Measurements from ENCODE around the gene UQCRH. TPM values are rescaled to one million over a fixed set of nuclear protein-coding genes. Genes with fewer than 3 reads are reported as not detected.

The UQCRH gene
- total and polyA plus RNA-seq, 2 of the 13 experiments (the other 11 are each of a cell fraction or from before 2014, with no cell fraction given), result 548 to 556 TPM

- TF ChIP-seq, protein P1, sequence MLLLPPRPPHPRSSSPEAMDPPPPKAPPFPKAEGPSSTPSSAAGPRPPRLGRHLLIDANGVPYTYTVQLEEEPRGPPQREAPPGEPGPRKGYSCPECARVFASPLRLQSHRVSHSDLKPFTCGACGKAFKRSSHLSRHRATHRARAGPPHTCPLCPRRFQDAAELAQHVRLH (CRISPR knock-in tag; IDR thresholded peaks at IDR 0.05; ENCODE audit: borderline replicate concordance, low read depth), result no peak; the same call in 1 of the 2 replicates
- TF ChIP-seq ZNF205 (CRISPR knock-in tag; IDR thresholded peaks at IDR 0.05) (peak; percentile 56; the same call in 1 of the 2 replicates), TGIF2 (CRISPR knock-in tag; IDR thresholded peaks at IDR 0.05) (peak; percentile 84), ATF7 (IDR thresholded peaks at IDR 0.05) (peak; percentile 95), ATF7 (CRISPR knock-in tag; IDR thresholded peaks at IDR 0.05) (0 out of 2 replicates have a peak, but pooled peaks have one; percentile 18), ZNF30 (CRISPR knock-in tag; IDR thresholded peaks at IDR 0.05) (no peak), SSRP1 (CRISPR knock-in tag; IDR thresholded peaks at IDR 0.05) (peak; percentile 54; the same call in 1 of the 2 replicates), ZNF749 (CRISPR knock-in tag; IDR thresholded peaks at IDR 0.05; ENCODE audit: borderline replicate concordance) (no peak), RFX3 (CRISPR knock-in tag; IDR thresholded peaks at IDR 0.05) (no peak), ZNF143 (CRISPR knock-in tag; IDR thresholded peaks at IDR 0.05) (peak; percentile 87), TCF12 (IDR thresholded peaks at IDR 0.05) (no peak), TCF12 (CRISPR knock-in tag; IDR thresholded peaks at IDR 0.05) (no peak), TARDBP (CRISPR knock-in tag; IDR thresholded peaks at IDR 0.05) (peak; percentile 79), HDAC1 (CRISPR knock-in tag; IDR thresholded peaks at IDR 0.05) (peak; percentile 94), TBX2 (CRISPR knock-in tag; IDR thresholded peaks at IDR 0.05; ENCODE audit: borderline replicate concordance) (peak; percentile 30; the same call in 1 of the 2 replicates), ARNT (IDR thresholded peaks at IDR 0.05) (no peak), RORA (CRISPR knock-in tag; IDR thresholded peaks at IDR 0.05) (no peak), RNF2 (conservative IDR thresholded peaks at IDR 0.05; ENCODE audit: low read depth) (no peak), PTBP1 (IDR thresholded peaks at IDR 0.05; ENCODE audit: low read depth, low read length, poor library complexity, severe bottlenecking) (no peak), CAMTA2 (CRISPR knock-in tag; IDR thresholded peaks at IDR 0.05; ENCODE audit: borderline replicate concordance) (no peak), ZFP36 (IDR thresholded peaks at IDR 0.05; ENCODE audit: borderline replicate concordance, low read depth, low read length, partially characterized antibody) (no peak), BRF2 (CRISPR knock-in tag; IDR thresholded peaks at IDR 0.05) (0 out of 2 replicates have a peak, but pooled peaks have one; percentile 30), FUBP1 (CRISPR knock-in tag; IDR thresholded peaks at IDR 0.05; ENCODE audit: borderline replicate concordance) (no peak; the same call in 1 of the 2 replicates)
- TF ChIP-seq, protein P2, sequence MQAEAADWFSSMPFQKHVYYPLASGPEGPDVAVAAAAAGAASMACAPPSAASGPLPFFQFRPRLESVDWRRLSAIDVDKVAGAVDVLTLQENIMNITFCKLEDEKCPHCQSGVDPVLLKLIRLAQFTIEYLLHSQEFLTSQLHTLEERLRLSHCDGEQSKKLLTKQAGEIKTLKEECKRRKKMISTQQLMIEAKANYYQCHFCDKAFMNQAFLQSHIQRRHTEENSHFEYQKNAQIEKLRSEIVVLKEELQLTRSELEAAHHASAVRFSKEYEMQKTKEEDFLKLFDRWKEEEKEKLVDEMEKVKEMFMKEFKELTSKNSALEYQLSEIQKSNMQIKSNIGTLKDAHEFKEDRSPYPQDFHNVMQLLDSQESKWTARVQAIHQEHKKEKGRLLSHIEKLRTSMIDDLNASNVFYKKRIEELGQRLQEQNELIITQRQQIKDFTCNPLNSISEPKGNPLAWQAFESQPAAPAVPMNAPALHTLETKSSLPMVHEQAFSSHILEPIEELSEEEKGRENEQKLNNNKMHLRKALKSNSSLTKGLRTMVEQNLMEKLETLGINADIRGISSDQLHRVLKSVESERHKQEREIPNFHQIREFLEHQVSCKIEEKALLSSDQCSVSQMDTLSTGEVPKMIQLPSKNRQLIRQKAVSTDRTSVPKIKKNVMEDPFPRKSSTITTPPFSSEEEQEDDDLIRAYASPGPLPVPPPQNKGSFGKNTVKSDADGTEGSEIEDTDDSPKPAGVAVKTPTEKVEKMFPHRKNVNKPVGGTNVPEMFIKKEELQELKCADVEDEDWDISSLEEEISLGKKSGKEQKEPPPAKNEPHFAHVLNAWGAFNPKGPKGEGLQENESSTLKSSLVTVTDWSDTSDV (CRISPR knock-in tag; IDR thresholded peaks at IDR 0.05), result no peak
- TF ChIP-seq, protein P3, sequence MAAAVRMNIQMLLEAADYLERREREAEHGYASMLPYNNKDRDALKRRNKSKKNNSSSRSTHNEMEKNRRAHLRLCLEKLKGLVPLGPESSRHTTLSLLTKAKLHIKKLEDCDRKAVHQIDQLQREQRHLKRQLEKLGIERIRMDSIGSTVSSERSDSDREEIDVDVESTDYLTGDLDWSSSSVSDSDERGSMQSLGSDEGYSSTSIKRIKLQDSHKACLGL (CRISPR knock-in tag; IDR thresholded peaks at IDR 0.05), result no peak; the same call in 1 of the 2 replicates
Observed at GRCh38 chr1:46340404-46341221, 37.1 kb downstream of the UQCRH start, which contains the start of gene NSUN4 (continued).

Measured in HepG2 (cell line).